DOHH2 (cell line): ENCODE data around the gene MYO18B.

ENCODE experiments used
- H3F3A ChIP-seq: fragments of 200-600 bp; sonication (generic), shearing (Covaris generic); 2 replicates; pipeline ENCODE4 v1.6.0; 2016; ENCODE audit warnings: antibody characterized with exemption, mild to moderate bottlenecking; ENCODE audit not compliant: control insufficient read depth, insufficient read depth
- H3K27ac ChIP-seq: fragments of 200-600 bp; sonication (generic); 2 replicates; pipeline ENCODE4 v1.5.1; 2014; ENCODE audit warnings: low read depth, mild to moderate bottlenecking, low read length, moderate library complexity
- H3K27me3 ChIP-seq: fragments of 200-600 bp; sonication (generic); 2 replicates; pipeline ENCODE4 v1.6.1; 2014; ENCODE audit warnings: mild to moderate bottlenecking, low read length, mixed read lengths; ENCODE audit not compliant: control insufficient read depth
- H3K36me3 ChIP-seq: fragments of 200-600 bp; sonication (generic); 2 replicates; pipeline ENCODE4 v1.6.1; 2014; ENCODE audit warnings: mild to moderate bottlenecking, low read length, moderate library complexity, mixed read lengths; ENCODE audit not compliant: control insufficient read depth
- H3K4me1 ChIP-seq: fragments of 200-600 bp; sonication (generic); 2 replicates; pipeline ENCODE4 v1.6.1; 2014; ENCODE audit warnings: mild to moderate bottlenecking, low read length, mixed read lengths; ENCODE audit not compliant: control insufficient read depth
- H3K4me2 ChIP-seq: fragments of 200-600 bp; sonication (generic); 2 replicates; pipeline ENCODE4 v1.6.0; 2014; ENCODE audit warnings: mild to moderate bottlenecking, low read length, moderate library complexity
- H3K4me3 ChIP-seq: fragments of 200-600 bp; sonication (generic); 2 replicates; pipeline ENCODE4 v1.5.1; 2014; ENCODE audit warnings: mild to moderate bottlenecking, low read length, mixed read lengths
- H3K79me2 ChIP-seq: fragments of 200-600 bp; sonication (generic); 2 replicates; pipeline ENCODE4 v1.6.1; 2014; ENCODE audit warnings: mild to moderate bottlenecking, low read length, mixed read lengths; ENCODE audit not compliant: control insufficient read depth
- H3K9me2 ChIP-seq: fragments of 200-600 bp; sonication (generic); replicated peaks from 2 replicates; pipeline ENCODE4 v1.6.1; 2014; ENCODE audit warnings: mild to moderate bottlenecking, low read length, mixed read lengths; ENCODE audit not compliant: control insufficient read depth
- H3K9me3 ChIP-seq: fragments of 200-600 bp; sonication (generic); 2 replicates; pipeline ENCODE4 v1.6.1; 2014; ENCODE audit warnings: antibody characterized with exemption, low read length, mixed read lengths; ENCODE audit not compliant: control insufficient read depth, insufficient read depth
- H4K20me1 ChIP-seq: fragments of 200-600 bp; sonication (generic); 2 replicates; pipeline ENCODE4 v1.6.0; 2014; ENCODE audit warnings: low read depth, mild to moderate bottlenecking, antibody characterized with exemption, low read length, moderate library complexity; ENCODE audit not compliant: control insufficient read depth, insufficient read depth
- EZH2phosphoT487 ChIP-seq: fragments of 200-600 bp; sonication (generic); IDR thresholded peaks from 2 replicates; pipeline ENCODE4 v1.6.1; 2017; ENCODE audit warnings: borderline replicate concordance, mild to moderate bottlenecking, antibody characterized with exemption, low read length, moderate library complexity, mixed read lengths
- TF ChIP-seq, protein P1 (sequence below): fragments of 200-600 bp; sonication (generic); IDR thresholded peaks from one replicate; pipeline ENCODE4 v1.5.1; 2014; ENCODE audit warnings: antibody characterized with exemption, mild to moderate bottlenecking, low read depth, low read length; ENCODE audit not compliant: poor library complexity, severe bottlenecking

The MYO18B gene

DNA sequence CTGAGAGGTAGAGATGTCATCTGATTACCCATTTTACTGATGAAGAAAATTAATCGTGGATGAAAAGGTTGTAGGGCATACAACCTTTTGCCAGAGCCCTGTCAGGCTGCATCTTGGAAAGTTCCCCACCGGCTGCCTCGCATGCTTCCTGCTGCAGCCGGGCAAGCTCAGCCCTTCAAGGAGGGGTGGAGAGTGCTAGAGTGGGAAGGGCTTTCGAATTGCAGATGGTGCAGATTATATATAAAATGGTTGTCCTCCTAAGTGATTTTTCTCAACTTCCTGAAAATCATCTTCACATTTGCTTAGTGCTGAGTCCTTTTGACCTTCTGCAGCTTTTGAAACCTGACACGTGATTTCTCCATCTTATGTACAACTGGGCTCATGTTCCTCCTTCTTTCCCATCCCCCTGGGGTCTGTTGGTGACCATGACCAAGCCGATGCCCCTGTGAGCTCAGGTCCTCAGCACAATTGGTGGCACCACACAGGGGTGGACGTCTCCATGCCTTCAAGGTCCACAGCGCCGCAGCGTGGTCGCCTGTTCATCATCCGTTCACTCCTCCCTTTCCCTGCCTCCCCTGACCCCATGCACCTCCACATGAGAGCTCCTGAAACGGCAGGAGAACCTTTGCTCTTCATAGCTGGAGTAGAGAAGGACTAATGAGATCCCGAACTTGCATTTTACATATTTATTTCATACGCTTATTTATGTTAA, 47.6 kb upstream of the MYO18B start:
- H3K36me3 ChIP-seq = no peaks in the 10 kb centered on the region
- H3K9me3 ChIP-seq = no peaks in the 10 kb centered on the region
- H3K79me2 ChIP-seq = no peaks in the 10 kb centered on the region
- no peak overlapping the region for H3K4me3 ChIP-seq
- H4K20me1 ChIP-seq = no peaks in the 10 kb centered on the region
- no peaks in the 10 kb centered on the region for H3K4me1 ChIP-seq
- no peak overlapping the region for H3K27ac ChIP-seq
- H3K4me2 ChIP-seq = no peak overlapping the region
- no peaks in the 10 kb centered on the region for H3F3A ChIP-seq
- H3K27me3 ChIP-seq = no peaks in the 10 kb centered on the region
- H3K9me2 ChIP-seq = no peaks in the 10 kb centered on the region
- TF ChIP-seq, protein P1, sequence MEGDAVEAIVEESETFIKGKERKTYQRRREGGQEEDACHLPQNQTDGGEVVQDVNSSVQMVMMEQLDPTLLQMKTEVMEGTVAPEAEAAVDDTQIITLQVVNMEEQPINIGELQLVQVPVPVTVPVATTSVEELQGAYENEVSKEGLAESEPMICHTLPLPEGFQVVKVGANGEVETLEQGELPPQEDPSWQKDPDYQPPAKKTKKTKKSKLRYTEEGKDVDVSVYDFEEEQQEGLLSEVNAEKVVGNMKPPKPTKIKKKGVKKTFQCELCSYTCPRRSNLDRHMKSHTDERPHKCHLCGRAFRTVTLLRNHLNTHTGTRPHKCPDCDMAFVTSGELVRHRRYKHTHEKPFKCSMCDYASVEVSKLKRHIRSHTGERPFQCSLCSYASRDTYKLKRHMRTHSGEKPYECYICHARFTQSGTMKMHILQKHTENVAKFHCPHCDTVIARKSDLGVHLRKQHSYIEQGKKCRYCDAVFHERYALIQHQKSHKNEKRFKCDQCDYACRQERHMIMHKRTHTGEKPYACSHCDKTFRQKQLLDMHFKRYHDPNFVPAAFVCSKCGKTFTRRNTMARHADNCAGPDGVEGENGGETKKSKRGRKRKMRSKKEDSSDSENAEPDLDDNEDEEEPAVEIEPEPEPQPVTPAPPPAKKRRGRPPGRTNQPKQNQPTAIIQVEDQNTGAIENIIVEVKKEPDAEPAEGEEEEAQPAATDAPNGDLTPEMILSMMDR = no peak

DNA sequence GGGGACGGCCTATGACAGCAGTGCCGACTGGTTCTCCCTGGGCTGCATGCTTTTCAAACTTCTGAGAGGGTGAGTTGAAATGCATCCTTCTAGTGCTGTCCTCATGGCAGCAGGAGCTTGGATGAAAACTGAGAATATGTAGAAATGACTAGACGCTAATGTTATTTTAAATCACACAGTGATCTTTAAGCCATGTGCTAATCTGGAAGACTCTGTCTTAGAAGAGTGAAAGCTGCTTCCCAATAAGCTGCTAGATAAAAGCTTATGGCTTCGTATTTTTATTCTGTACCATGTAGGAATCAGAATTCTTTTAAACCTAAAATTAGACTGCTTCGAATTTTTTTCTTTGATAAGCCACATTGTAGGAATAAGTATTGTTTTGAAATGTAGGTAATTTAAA, 46.8 kb upstream of the MYO18B start:
- TF ChIP-seq, protein P1 = no peak
- TF ChIP-seq EZH2phosphoT487 = no peak
- H3K9me3 ChIP-seq = no peaks in the 10 kb centered on the region
- no peak overlapping the region for H3K4me2 ChIP-seq
- H4K20me1 ChIP-seq = no peaks in the 10 kb centered on the region
- no peak overlapping the region for H3K27ac ChIP-seq
- H3K4me3 ChIP-seq = no peak overlapping the region
- no peaks in the 10 kb centered on the region for H3F3A ChIP-seq
- H3K9me2 ChIP-seq = no peaks in the 10 kb centered on the region
- H3K36me3 ChIP-seq = no peaks in the 10 kb centered on the region
- H3K27me3 ChIP-seq = no peaks in the 10 kb centered on the region
- H3K4me1 ChIP-seq = no peaks in the 10 kb centered on the region
- H3K79me2 ChIP-seq = no peaks in the 10 kb centered on the region

DNA sequence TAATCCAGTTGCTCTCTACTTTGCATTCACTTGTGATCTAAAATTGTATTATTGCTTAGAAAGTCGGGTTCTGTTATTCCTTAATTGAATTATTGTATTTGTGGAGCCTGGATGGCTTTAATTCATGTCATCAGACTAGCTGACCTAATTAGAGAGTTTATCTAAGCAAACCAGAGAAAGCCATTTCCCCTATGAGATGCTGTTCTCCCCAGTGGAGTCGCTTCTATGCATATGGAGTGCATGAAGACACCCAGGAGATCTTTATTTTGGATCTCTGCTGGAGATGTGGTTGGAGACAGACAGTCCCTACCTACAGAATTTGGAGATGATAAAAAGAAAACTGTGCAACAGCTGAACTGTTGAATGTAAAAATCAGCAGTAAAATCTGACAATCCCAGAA, 45.2 kb upstream of the MYO18B start:
- no peak overlapping the region for H3K4me3 ChIP-seq
- H3K4me1 ChIP-seq = no peaks in the 10 kb centered on the region
- no peaks in the 10 kb centered on the region; the same call in 1 of the 2 replicates for H3F3A ChIP-seq
- TF ChIP-seq EZH2phosphoT487 = no peak
- TF ChIP-seq, protein P1 = no peak
- H3K9me3 ChIP-seq = no peaks in the 10 kb centered on the region
- no peak overlapping the region for H3K27ac ChIP-seq
- no peaks in the 10 kb centered on the region for H4K20me1 ChIP-seq
- no peak overlapping the region for H3K4me2 ChIP-seq
- H3K36me3 ChIP-seq = no peaks in the 10 kb centered on the region
- no peaks in the 10 kb centered on the region for H3K79me2 ChIP-seq
- no peaks in the 10 kb centered on the region for H3K9me2 ChIP-seq
- no peaks in the 10 kb centered on the region for H3K27me3 ChIP-seq
